Tibial nerve (tissue), 4 donors: ENCODE measurements around the gene PANK4. TPM values are rescaled to one million over a fixed set of nuclear protein-coding genes. Genes with fewer than 3 reads are reported as not detected.

Source experiments
- DNase-seq, 2 donors: peaks; one replicate each; pipeline ENCODE4 v3.0.0-alpha.2; 2019; ENCODE audit warnings: low spot score in 2 of 2
- H3K27ac ChIP-seq, 4 donors: fragments of 200-600 bp; sonication (generic) in 3 of 4; one replicate each; pipeline ENCODE4 v1.5.1; 2017 to 2019; ENCODE audit warnings: mild to moderate bottlenecking in 1 of 4
- H3K27me3 ChIP-seq, 2 donors: fragments of 200-600 bp; sonication (generic) in 1 of 2; one replicate each; pipeline versions ENCODE4 v1.5.1 to v1.6.0; 2017 to 2019
- H3K36me3 ChIP-seq, 3 donors: fragments of 200-600 bp; sonication (generic); one replicate each; pipeline ENCODE4 v1.5.1; 2018 to 2019
- H3K4me1 ChIP-seq, 4 donors: fragments of 200-600 bp; sonication (generic) in 3 of 4; one replicate each; pipeline ENCODE4 v1.5.1; 2017 to 2019
- H3K4me3 ChIP-seq, 4 donors: fragments of 200-600 bp; sonication (generic) in 3 of 4; one replicate each; pipeline ENCODE4 v1.5.1; 2017 to 2019; ENCODE audit warnings: mild to moderate bottlenecking in 1 of 4, moderate library complexity in 1 of 4
- H3K9me3 ChIP-seq, 4 donors: fragments of 200-600 bp; sonication (generic) in 3 of 4; one replicate each; pipeline ENCODE4 v1.5.1; 2017 to 2019
- CTCF ChIP-seq, 5 experiments: fragments of 200-600 bp in 3 of 5; fragments of 450-650 bp in 2 of 5; sonication (generic) in 3 of 5; IDR thresholded peaks; one replicate each; pipeline ENCODE4 v1.5.1; 2016 to 2019; ENCODE audit warnings: antibody characterized with exemption in 5 of 5, mild to moderate bottlenecking in 3 of 5, moderate library complexity in 2 of 5
- EP300 ChIP-seq, 2 donors: sonication (generic); formaldehyde crosslinking; IDR thresholded peaks; one replicate each; pipeline ENCODE4 v1.6.1; 2017; ENCODE audit warnings: antibody characterized with exemption in 2 of 2, mild to moderate bottlenecking in 1 of 2
- POLR2A ChIP-seq, 2 donors: fragments of 450-650 bp; IDR thresholded peaks; one replicate each; pipeline ENCODE4 v1.6.1; 2017; ENCODE audit warnings: antibody characterized with exemption in 2 of 2, mild to moderate bottlenecking in 2 of 2, moderate library complexity in 2 of 2
- WGBS, 2 donors: methylation state at CpG; one replicate each; pipeline ENCODE4 v1.1.5; 2018; 5-methylcytosine and 5-hydroxymethylcytosine counted together
- total RNA-seq, 4 donors: library from RNA; depleted of rRNA; stranded (reverse); fragments of >200 nt; gene quantifications; one replicate each; pipeline ENCODE4 v1.1.0, GENCODE V29; 2016

PANK4 gene
- total RNA-seq, 4 donors from 2014 or later: 14.2 to 50.0 (median 38.1) TPM

- TF ChIP-seq POLR2A (IDR thresholded peaks at IDR 0.05) (no peak), EP300 (IDR thresholded peaks at IDR 0.05) (no peak), CTCF (IDR thresholded peaks at IDR 0.05) (no peak)
- DNase-seq: no peak
- WGBS, 2 donors: 79 to 86% methylated on average over 2 of the region's 2 CpGs
Observed at GRCh38 chr1:2488688-2489087, 37.7 kb downstream of the PANK4 start.

DNA sequence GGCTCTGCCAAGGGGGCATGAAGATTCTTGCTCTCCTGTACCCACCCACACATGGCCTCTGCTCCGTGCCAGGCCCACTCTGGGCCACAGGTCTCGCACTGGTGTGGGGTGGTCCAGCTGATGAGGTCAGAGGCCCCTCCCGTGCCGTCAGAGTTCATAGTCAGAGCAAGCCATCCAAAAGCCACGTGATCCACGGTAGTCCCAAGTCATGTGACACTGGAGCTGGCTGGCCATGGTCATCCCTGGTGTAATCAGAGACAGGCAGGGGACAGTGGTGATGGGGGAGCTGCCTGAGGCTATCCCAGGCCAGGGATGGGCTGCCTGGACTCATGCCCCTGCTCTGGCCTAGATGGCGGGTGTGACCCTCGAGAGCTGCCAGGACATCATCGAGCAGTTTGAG, 39.8 kb downstream of the PANK4 start:
- 85 to 86% methylated on average over 7 to 8 of the region's 9 CpGs for WGBS, 2 donors
- no peak for DNase-seq

More at GRCh38 chr1:2488688-2489087, 37.7 kb downstream of the PANK4 start:
- Histone ChIP-seq H3K9me3 (peaks cover 0 to 22% (median 0%) of the 10 kb centered on the region in 4 donors), H3K27ac (no peak overlapping the region), H3K36me3 (no peaks in the 10 kb centered on the region), H3K4me1 (no peaks in the 10 kb centered on the region), H3K27me3 (peaks cover 0 to 16% of the 10 kb centered on the region in 2 donors), H3K4me3 (no peak overlapping the region)

GRCh38 chr1:2486041-2486440, 40.4 kb downstream of the PANK4 start:
- peaks cover 0 to 22% (median 0%) of the 10 kb centered on the region in 4 donors for H3K9me3 ChIP-seq
- H3K4me1 ChIP-seq: no peaks in the 10 kb centered on the region
- no peak overlapping the region for H3K4me3 ChIP-seq
- H3K36me3 ChIP-seq: no peaks in the 10 kb centered on the region
- no peaks in the 10 kb centered on the region for H3K27me3 ChIP-seq
- no peak for TF ChIP-seq POLR2A (IDR thresholded peaks at IDR 0.05)
- 67 to 87% methylated on average over 3 of the region's 4 CpGs for WGBS, 2 donors
- DNase-seq: no peak
- H3K27ac ChIP-seq: no peak overlapping the region

More for the DNA sequence above, 39.8 kb downstream of the PANK4 start:
- Histone ChIP-seq H3K27ac (no peak overlapping the region), H3K4me1 (no peaks in the 10 kb centered on the region), H3K36me3 (no peaks in the 10 kb centered on the region), H3K4me3 (no peak overlapping the region), H3K27me3 (peaks cover 0 to 1% of the 10 kb centered on the region in 2 donors), H3K9me3 (peaks cover 0 to 22% (median 0%) of the 10 kb centered on the region in 4 donors)
- TF ChIP-seq CTCF (IDR thresholded peaks at IDR 0.05) (no peak), POLR2A (IDR thresholded peaks at IDR 0.05) (no peak)

DNA sequence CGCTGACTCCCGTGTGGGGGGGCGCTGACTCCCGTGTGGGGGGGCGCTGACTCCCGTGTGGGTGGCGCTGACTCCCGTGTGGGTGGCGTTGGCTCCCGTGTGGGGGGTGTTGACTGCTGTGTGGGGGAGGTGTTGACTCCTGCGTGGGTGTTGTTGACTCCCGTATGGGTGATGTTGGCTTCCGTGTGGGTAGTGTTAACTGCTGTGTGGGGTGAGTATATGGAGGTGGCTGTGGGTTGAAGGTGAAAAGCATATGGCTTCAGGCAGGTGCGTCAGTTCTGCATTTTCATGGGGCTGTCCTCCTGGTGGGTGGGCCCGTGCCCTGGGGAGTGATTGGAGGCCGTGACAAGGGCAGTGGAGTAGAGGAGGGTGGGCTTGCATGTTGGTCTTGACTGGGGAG, 42.4 kb downstream of the PANK4 start:
- H3K27me3 ChIP-seq: no peaks in the 10 kb centered on the region
- no peak for DNase-seq
- 80 to 81% methylated on average over 10 to 12 of the region's 16 CpGs for WGBS, 2 donors
- H3K9me3 ChIP-seq: peaks cover 0 to 13% (median 0%) of the 10 kb centered on the region in 4 donors
- no peak overlapping the region for H3K4me3 ChIP-seq
- no peak overlapping the region for H3K27ac ChIP-seq
- TF ChIP-seq CTCF (IDR thresholded peaks at IDR 0.05): no peak
- no peak for TF ChIP-seq EP300 (IDR thresholded peaks at IDR 0.05)
- TF ChIP-seq POLR2A (IDR thresholded peaks at IDR 0.05): no peak
- no peaks in the 10 kb centered on the region for H3K36me3 ChIP-seq
- H3K4me1 ChIP-seq: no peaks in the 10 kb centered on the region

GRCh38 chr1:2483026-2483425, 43.4 kb downstream of the PANK4 start:
- no peak overlapping the region for H3K27ac ChIP-seq
- no peaks in the 10 kb centered on the region for H3K36me3 ChIP-seq
- DNase-seq: no peak
- no peaks in the 10 kb centered on the region for H3K27me3 ChIP-seq
- TF ChIP-seq POLR2A (IDR thresholded peaks at IDR 0.05) (no peak), CTCF (IDR thresholded peaks at IDR 0.05) (no peak), EP300 (IDR thresholded peaks at IDR 0.05) (no peak)
- H3K9me3 ChIP-seq: peaks cover 0 to 3% (median 0%) of the 10 kb centered on the region in 4 donors
- no peaks in the 10 kb centered on the region for H3K4me1 ChIP-seq
- no peak overlapping the region for H3K4me3 ChIP-seq
- WGBS, 2 donors: 65 to 71% methylated on average over 4 to 10 of the region's 13 CpGs

GRCh38 chr1:2482588-2482987, 43.8 kb downstream of the PANK4 start:
- Histone ChIP-seq H3K36me3 (no peaks in the 10 kb centered on the region), H3K9me3 (no peaks in the 10 kb centered on the region), H3K4me1 (no peaks in the 10 kb centered on the region), H3K4me3 (no peak overlapping the region), H3K27me3 (peaks cover 0 to 3% of the 10 kb centered on the region in 2 donors), H3K27ac (no peak overlapping the region)
- no peak for DNase-seq
- TF ChIP-seq EP300 (IDR thresholded peaks at IDR 0.05) (no peak), CTCF (IDR thresholded peaks at IDR 0.05) (no peak), POLR2A (IDR thresholded peaks at IDR 0.05) (no peak)
- 66 to 80% methylated on average over 9 to 11 of the region's 11 CpGs for WGBS, 2 donors
